ENCODE measurements around the gene GRID2. TPM values are rescaled to one million over a fixed set of nuclear protein-coding genes. Genes with fewer than 3 reads are reported as not detected.

GRID2 gene
- polyA plus RNA-seq, 1 donor (not counting 4 experiments of a cell fraction or from before 2014, with no cell fraction given), result not detected

- no peak for DNase-seq (ENCODE audit: low read depth, low spot score)
- dilution Hi-C loops (cut with MboI; ENCODE audit: extremely low pct_ligation_motif_present, low sequenced_read_pairs), result no loop called here
- Histone ChIP-seq H3K9ac (ENCODE audit: control insufficient read depth, extremely low read depth, insufficient read depth, low read length) (no peak overlapping the region), H3K4me3 (ENCODE audit: control insufficient read depth in 2 of 3, extremely low read depth in 1 of 3, insufficient read depth in 2 of 3, low read depth in 1 of 3, low read length in 3 of 3) (no peak overlapping the region), H3K79me2 (ENCODE audit: control insufficient read depth, insufficient read depth, low read length) (no peaks in the 10 kb centered on the region), H3K36me3 (ENCODE audit: control insufficient read depth in 2 of 2, extremely low read depth in 1 of 2, insufficient read depth in 2 of 2, low read length in 2 of 2) (no peaks in the 10 kb centered on the region), H3K4me2 (ENCODE audit: control insufficient read depth, extremely low read depth, insufficient read depth, low read depth, low read length) (no peak overlapping the region), H2AFZ (ENCODE audit: control insufficient read depth, low read length) (no peak overlapping the region), H4K20me1 (ENCODE audit: control insufficient read depth, extremely low read depth, insufficient read depth, low read length) (no peaks in the 10 kb centered on the region), H3K27me3 (ENCODE audit: control insufficient read depth, extremely low read depth, insufficient read depth, low read length) (no peaks in the 10 kb centered on the region), H3K9me1 (ENCODE audit: control insufficient read depth, extremely low read depth, insufficient read depth, low read length) (no peaks in the 10 kb centered on the region), H3K9me3 (ENCODE audit: control insufficient read depth, low read depth, low read length) (no peaks in the 10 kb centered on the region), H3K4me1 (ENCODE audit: control insufficient read depth, extremely low read depth, insufficient read depth, low read length) (no peaks in the 10 kb centered on the region), H3K27ac (ENCODE audit: control insufficient read depth, insufficient read depth, low read length) (no peak overlapping the region)
- no peak for FAIRE-seq
- TF ChIP-seq CTCF (optimal IDR thresholded peaks at IDR 0.05 in 1 of 3, IDR thresholded peaks at IDR 0.05 in 1 of 3, conservative IDR thresholded peaks at IDR 0.05 in 1 of 3; ENCODE audit: extremely low read depth in 1 of 3, insufficient read depth in 2 of 3, low read length in 3 of 3) (no peak), EZH2 (IDR thresholded peaks at IDR 0.05; ENCODE audit: low read length) (no peak)
Observed at GRCh38 chr4:92333016-92333415, 29.2 kb downstream of the GRID2 start.

- FAIRE-seq (no peak), DNase-seq (ENCODE audit: low read depth, low spot score) (no peak)
- no peaks in the 10 kb centered on the region for H3K9me1 ChIP-seq (ENCODE audit: control insufficient read depth, extremely low read depth, insufficient read depth, low read length)
- H3K9ac ChIP-seq (ENCODE audit: control insufficient read depth, extremely low read depth, insufficient read depth, low read length), result no peak overlapping the region
- H3K9me3 ChIP-seq (ENCODE audit: control insufficient read depth, low read depth, low read length), result no peaks in the 10 kb centered on the region
- no peak overlapping the region for H3K4me3 ChIP-seq (ENCODE audit: control insufficient read depth in 2 of 3, extremely low read depth in 1 of 3, insufficient read depth in 2 of 3, low read depth in 1 of 3, low read length in 3 of 3)
- H2AFZ ChIP-seq (ENCODE audit: control insufficient read depth, low read length), result no peak overlapping the region
- H3K4me2 ChIP-seq (ENCODE audit: control insufficient read depth, extremely low read depth, insufficient read depth, low read depth, low read length), result no peak overlapping the region
- no peaks in the 10 kb centered on the region for H3K79me2 ChIP-seq (ENCODE audit: control insufficient read depth, insufficient read depth, low read length)
- no peaks in the 10 kb centered on the region for H3K27me3 ChIP-seq (ENCODE audit: control insufficient read depth, extremely low read depth, insufficient read depth, low read length)
- H4K20me1 ChIP-seq (ENCODE audit: control insufficient read depth, extremely low read depth, insufficient read depth, low read length), result no peaks in the 10 kb centered on the region
- H3K36me3 ChIP-seq (ENCODE audit: control insufficient read depth in 2 of 2, extremely low read depth in 1 of 2, insufficient read depth in 2 of 2, low read length in 2 of 2), result no peaks in the 10 kb centered on the region
- dilution Hi-C loops (cut with MboI; ENCODE audit: extremely low pct_ligation_motif_present, low sequenced_read_pairs), result no loop called here
- TF ChIP-seq EZH2 (IDR thresholded peaks at IDR 0.05; ENCODE audit: low read length) (no peak), CTCF (optimal IDR thresholded peaks at IDR 0.05 in 1 of 3, IDR thresholded peaks at IDR 0.05 in 1 of 3, conservative IDR thresholded peaks at IDR 0.05 in 1 of 3; ENCODE audit: extremely low read depth in 1 of 3, insufficient read depth in 2 of 3, low read length in 3 of 3) (no peak)
- no peaks in the 10 kb centered on the region for H3K4me1 ChIP-seq (ENCODE audit: control insufficient read depth, extremely low read depth, insufficient read depth, low read length)
- H3K27ac ChIP-seq (ENCODE audit: control insufficient read depth, insufficient read depth, low read length), result no peak overlapping the region
Observed at GRCh38 chr4:92334716-92335350, 31.1 kb downstream of the GRID2 start.
